CD4-positive, alpha-beta T cell treated with Interleukin-1 beta for 1 hour (primary cell): ENCODE measurements around the gene PCSK1.
"Not testable (repeated sequence)": the region's sequence is repeated elsewhere in the genome, so short reads cannot be mapped to it uniquely, and the experiment has no call there.

ENCODE experiments used
- DNase-seq, 2 donors: peaks; one replicate each; pipeline ENCODE4 v3.0.0-alpha.2; 2020 to 2022

Gene PCSK1

GRCh38 chr5:96425443-96425842 is 7.6 kb downstream of the PCSK1 start:
- DNase-seq: no peak

- no peak for DNase-seq
Observed at GRCh38 chr5:96415897-96416296, 17.2 kb downstream of the PCSK1 start.

GRCh38 chr5:96412868-96413449 is 20.1 kb downstream of the PCSK1 start:
- no peak for DNase-seq

GRCh38 chr5:96410013-96410412 is 23.0 kb downstream of the PCSK1 start:
- no peak for DNase-seq

- no peak for DNase-seq
Observed at GRCh38 chr5:96408841-96409538, 24.1 kb downstream of the PCSK1 start.

DNA sequence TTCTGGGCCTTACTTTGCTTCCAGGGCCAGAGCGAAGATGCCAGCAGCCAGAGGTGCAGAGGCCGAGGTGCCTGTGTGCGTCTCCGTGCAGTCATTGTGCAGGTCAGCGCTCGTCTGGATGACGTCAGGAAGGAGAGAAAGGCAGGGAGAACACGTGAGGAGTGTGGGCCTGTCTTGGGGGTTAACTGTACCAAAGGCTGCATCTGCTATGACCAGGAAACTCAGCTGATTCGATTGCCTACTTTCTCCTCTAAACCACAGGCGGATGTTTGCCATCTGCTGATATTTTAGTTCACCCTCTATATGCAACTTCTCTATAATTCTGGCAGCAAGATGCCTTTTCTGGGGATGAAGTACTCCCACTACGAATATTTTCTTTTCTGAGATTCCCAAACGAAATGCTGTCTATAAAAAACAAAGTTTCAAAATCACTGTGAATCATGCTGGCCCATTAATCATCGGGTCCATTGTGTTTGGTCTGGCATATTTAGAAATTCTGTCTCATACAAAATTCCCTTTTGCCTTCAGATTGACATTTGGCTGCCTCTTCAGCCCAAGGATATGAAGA is 24.8 kb downstream of the PCSK1 start:
- DNase-seq: no peak

- no peak for DNase-seq
Observed at GRCh38 chr5:96407436-96407835, 25.6 kb downstream of the PCSK1 start.

DNA sequence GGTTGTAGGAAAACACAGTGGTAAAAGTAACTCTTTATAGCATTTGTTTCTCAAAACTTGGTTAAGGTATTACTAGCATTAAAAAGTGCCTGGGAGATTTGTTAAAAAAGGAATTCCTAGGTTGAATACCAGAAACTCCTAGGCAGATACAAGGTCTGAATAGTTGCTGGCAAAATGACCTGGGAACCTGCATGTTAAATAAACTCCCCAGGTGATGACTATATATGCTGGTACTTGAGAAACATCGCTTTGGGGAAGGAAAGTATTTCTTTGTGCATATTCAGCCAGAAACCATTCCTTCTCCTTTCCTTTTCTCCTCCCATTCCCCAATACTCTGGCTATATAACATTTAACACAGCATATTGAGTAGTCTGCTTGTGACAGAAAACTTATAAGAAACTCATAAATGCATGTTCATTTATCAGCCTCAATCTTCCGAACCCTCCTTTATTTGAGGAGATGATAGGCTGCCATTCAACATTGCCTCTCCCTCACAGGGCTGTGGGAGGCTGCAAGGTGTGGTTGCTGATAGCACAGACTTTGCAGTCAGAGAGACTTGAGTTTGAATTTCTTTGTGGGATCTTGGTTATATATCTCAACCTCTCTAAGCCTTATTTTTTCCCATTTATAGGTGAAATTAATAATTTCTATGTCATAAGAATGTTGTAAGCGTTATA is 28.7 kb downstream of the PCSK1 start:
- no peak for DNase-seq

DNA sequence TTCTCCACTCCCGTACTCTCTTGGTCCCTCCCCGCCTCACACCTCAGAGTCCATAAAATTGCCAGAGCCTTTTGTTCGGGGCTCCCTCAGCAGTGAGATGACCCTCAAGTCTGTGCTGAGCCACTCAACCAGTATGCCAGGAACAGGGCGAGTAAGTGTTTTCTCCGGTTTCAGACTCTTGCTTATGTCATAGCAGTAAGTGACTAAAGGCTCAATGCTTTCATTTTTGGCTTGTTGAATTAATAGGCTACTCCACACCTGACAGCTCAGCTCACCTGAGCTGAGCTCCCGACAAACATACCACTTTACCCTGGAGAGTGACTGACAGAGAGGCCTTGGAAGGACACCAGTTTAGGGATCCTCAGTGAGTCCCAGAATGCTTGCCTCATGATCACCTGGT is 30.5 kb downstream of the PCSK1 start:
- no peak for DNase-seq

DNA sequence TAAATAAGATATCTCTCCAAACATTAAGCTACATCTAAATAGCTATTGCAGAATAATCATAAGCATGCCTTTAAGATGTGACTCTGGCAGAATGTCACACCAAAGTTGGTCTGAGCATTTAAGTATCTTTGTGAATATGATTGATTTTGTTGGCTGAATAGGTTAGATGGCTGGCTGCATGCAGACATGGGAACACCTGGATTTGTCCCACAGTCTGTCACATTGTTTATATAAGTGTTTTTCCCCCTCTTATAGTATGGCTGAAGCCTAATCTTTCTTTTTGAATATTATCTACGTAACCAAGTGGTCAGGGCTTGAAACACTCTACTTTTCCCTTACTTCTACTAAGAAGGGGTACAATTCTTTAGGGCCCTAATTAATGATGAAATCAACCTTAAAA is 36.2 kb downstream of the PCSK1 start:
- no peak for DNase-seq

GRCh38 chr5:96395295-96395694 is 37.8 kb downstream of the PCSK1 start:
- not testable (repeated sequence) for DNase-seq

DNA sequence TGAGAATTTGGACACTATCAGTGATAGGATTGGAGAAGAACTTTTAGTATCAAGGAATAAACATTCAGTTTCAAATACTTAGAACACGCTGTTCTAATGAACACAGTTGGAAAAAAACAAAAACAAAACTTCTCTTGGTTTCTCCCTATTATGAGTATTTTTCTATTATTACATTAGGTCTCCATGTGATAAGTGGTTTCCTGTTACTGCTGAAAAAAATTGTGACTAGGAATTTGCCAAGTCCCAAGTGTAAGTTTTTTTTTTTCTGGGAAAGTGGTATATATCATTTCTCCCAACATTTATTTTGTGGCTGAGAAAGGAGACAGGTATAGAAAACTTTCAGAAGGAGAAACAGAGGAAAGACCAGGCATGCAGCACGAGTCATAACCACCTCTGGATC is 41.1 kb downstream of the PCSK1 start:
- no peak for DNase-seq

- no peak for DNase-seq
Observed at GRCh38 chr5:96388176-96388575, 44.9 kb downstream of the PCSK1 start.

DNA sequence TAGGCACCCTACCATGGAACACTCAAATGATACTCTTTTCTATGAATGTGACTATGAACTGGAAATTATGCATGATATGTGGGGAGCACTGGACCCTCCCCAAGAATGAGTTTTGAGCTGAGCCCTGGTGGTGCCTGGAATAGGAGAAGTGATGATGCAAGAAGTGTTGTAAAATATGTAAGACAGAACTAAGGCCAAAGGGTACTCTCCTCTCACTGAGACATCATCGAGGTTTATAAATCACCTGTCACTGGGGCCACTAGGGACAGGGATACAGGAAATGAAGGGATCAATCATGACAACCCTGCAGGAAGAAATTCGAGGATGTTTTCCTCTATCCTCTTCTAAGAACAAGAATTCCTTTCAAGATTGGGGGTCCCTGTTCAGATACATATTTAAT is 45.4 kb downstream of the PCSK1 start:
- DNase-seq: no peak

- no peak for DNase-seq
Observed at GRCh38 chr5:96385538-96385937, 47.5 kb downstream of the PCSK1 start.

DNA sequence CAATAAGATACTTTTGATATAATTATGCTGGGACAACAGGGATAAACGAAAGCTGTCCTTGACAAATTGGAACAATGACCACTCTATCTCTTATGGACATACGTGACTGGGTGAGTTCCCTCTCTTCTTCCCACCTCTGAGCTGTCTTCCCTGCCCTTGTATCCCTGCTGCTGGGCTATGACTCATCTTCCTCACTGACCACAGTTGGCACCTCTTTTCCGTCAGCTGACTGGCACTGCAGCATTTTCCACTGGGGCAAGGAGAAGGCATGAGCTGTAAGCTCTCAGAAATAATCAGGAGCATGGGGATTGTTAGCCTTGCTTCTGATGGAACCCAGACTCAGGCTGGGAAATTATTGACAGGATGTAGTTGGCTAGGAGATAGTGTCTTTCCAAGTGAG is 48.7 kb downstream of the PCSK1 start:
- no peak for DNase-seq

DNA sequence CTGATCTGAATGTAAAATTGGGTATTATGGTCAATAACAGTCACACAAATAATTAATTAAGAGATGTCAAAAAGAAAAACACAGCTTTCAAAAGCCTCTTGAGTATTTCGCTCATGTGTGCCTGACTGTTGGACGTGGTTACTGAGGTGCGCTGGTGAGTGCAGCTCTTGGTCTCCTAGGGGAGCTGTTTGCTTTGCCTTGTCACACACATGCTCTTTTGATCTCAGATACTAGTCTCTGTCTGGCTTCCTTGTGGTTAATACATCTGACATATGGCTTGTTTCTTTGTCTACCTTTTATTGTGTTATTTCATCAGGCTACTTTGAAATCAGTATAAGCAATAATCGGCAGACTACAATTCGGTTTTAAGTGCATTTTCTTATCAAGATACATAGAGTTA is 51.5 kb downstream of the PCSK1 start:
- DNase-seq: peak in 1 of 2 donors; percentile 5

- no peak for DNase-seq
Observed at GRCh38 chr5:96379896-96380295, 53.2 kb downstream of the PCSK1 start.

- DNase-seq: no peak
Observed at GRCh38 chr5:96377597-96377996, 55.5 kb downstream of the PCSK1 start.

DNA sequence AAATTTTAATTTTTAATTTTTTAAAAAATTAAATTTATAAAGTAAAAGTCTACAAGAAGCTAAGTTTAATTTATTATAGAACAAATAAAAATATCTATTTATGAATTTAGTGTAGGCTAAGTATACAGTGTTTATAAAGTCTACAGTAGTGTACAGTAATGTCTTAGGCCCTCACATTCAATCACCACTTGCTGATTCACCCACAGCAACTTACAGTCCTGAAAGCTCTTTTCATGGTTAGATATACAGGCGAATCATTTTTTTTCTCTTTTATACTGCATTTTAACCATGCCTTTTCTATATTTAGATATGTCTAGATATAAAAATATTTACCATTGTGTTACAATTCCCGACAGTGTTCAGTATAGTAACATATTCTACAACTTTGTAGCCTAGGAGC is 55.9 kb downstream of the PCSK1 start:
- no peak for DNase-seq

DNA sequence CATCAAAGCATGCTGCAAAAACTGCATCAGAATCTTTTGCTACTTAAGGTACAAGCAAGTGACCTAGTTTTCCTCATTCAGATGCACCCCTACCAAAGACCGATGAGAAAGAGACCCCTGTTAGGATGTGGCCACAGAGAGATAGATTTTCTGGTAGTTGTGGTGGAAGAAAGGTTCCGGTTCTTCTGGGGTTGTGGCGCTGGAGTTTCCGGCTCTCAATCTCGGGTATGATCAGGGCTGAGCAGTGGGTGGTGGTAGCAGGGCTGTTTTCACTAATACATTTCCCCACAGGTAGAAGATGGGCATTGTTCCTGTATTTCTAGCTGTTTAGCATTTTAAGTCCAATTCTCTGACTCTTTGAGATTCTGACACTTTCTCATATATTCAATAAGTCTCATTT is 58.4 kb downstream of the PCSK1 start:
- DNase-seq: peak in 1 of 2 donors; percentile 12

GRCh38 chr5:96373381-96373733 is 59.7 kb downstream of the PCSK1 start:
- DNase-seq: no peak

DNA sequence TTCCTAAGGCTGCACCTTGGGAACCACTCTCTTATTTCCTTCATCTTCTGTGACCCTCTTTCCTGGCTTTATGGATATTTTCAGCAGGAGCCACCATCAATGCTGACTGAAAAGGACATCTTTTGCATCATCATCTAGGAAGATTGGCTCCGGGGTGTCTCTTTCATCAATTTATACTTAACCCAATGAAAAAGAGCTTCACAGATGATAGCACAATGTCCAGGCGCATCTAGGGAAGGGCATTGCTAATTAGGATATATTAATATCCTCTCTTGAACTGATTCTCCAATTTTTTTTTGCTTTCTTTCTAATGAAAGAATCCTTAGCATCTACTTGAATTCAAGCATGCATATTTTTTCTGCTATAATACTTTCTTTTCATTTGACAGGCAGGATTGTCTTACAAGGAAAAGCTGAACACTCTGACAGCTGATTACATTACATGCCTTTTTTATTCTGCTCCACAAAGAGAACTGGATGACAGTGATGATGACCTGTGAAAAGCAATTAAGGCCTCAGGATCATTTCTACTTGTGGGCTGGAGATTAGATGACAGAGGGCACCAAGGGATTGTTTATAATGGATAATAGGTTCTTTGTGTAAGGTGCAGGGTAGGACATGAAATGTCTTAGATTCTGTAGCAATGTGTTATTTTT is 60.2 kb downstream of the PCSK1 start:
- DNase-seq: no peak

- no peak for DNase-seq
Observed at GRCh38 chr5:96370976-96371375, 62.1 kb downstream of the PCSK1 start.
